GM15510 (cell line): ENCODE data around the gene ZNF574.

Source experiments
- POLR2A ChIP-seq: IDR thresholded peaks from 3 replicates; pipeline ENCODE4 v1.6.1; 2011; ENCODE audit warnings: borderline replicate concordance; ENCODE audit not compliant: insufficient read length; ENCODE audit errors: extremely low read depth

The ZNF574 gene, protein sequence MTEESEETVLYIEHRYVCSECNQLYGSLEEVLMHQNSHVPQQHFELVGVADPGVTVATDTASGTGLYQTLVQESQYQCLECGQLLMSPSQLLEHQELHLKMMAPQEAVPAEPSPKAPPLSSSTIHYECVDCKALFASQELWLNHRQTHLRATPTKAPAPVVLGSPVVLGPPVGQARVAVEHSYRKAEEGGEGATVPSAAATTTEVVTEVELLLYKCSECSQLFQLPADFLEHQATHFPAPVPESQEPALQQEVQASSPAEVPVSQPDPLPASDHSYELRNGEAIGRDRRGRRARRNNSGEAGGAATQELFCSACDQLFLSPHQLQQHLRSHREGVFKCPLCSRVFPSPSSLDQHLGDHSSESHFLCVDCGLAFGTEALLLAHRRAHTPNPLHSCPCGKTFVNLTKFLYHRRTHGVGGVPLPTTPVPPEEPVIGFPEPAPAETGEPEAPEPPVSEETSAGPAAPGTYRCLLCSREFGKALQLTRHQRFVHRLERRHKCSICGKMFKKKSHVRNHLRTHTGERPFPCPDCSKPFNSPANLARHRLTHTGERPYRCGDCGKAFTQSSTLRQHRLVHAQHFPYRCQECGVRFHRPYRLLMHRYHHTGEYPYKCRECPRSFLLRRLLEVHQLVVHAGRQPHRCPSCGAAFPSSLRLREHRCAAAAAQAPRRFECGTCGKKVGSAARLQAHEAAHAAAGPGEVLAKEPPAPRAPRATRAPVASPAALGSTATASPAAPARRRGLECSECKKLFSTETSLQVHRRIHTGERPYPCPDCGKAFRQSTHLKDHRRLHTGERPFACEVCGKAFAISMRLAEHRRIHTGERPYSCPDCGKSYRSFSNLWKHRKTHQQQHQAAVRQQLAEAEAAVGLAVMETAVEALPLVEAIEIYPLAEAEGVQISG

DNA sequence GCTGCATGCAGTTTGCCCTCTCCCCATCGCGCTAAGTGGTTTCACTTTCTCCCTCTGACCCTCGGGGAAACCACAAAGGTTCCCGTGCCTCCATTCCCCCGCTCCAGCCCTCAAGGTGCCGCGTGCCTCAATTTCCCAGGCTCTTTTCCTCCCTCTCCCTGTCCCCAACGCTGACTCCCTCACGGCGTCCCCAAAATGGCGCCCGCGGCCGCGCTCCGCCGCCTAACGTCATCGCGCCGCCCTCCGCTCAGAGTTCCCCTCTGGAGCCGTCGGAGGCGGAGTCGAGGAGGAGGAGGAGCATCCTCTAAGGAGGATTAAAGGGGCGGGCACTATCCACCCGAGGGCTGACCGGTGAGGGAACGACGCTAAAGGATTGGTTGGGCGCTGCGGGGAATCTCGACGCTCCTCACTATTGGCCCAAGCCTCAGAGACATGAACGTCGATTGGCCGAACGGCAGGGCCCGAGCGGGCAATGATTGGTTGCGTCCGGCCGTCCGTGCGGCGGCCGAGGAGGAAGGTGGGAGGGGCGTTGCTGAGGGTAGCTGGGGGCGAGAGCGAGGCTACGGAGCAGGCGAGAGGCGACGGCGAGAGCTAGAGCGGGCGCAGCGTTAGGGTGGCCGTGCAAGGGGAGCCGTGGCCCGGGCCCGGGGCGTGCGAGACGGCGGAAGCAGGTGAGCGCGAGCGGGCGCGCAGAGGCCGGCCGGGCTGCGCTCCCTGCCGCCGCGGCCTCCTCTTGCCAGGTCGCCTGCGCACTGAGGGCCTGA is at the start of gene ZNF574:
Gene ZNF574 (plus strand): TSS at position 551 of the 764 bp plus-strand sequence. CDS start 2,441 bp downstream, outside the sequence.
- TF ChIP-seq POLR2A, result peak; percentile 79

- TF ChIP-seq POLR2A, result no peak
These were observed 47.4 kb upstream of the ZNF574 start for GRCh38 chr19:42028304-42029216.

DNA sequence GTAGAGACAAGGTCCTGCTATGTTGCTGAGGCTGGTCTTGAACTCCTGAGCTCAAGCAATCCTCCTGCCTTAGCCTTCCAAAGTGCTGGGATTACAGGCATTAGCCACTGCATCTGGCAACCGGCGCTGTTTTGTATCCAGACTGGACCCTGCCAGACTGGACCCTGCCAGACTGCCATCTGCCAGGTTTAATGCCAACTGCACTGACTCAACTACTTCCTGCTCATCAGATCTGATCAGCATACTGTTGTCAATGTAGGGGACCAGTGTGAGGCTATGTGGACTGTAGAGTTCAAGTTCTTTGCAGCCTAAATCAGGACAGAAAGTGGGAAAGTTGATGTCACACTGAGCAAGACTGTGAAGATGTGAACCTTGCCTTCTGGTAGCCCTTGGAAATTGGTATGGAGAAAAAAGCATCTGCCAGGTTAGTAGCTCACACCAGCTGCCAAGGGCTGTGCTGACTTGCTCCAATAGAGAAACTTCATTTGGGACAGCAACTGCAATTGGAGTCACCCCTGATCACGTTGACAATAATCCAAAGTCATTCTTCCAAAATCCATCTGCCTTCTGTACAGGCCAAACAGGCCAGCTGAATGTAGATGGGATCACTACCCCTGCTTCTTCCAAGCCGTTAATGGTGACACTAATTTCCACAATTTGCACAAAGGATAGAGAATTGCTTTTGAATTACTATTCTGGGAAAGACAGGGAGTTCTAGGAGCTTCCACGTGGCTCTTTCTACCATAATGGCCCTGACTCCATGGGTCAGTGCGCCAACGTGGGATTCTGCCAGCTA is 45.1 kb upstream of the ZNF574 start:
- no peak for TF ChIP-seq POLR2A

GRCh38 chr19:42032431-42032830 is 43.5 kb upstream of the ZNF574 start:
- no peak for TF ChIP-seq POLR2A

DNA sequence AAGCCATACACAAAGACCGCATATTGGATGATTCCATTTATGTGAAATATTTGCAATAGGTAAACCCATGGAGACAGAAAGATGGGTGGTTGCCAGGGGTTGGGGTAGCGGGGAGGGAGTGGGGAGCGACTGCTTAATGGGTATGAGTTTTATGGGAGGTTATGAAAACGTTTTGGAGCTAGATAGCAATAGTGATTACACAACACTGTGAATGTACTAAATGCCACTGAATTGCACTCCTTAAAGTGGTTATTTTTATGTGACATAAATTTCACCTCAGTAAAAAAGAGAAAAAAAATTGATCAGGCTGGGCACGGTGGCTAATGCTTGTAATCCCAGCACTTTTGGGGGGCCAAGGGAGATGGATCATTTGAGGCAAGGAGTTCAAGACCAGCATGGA is 42.6 kb upstream of the ZNF574 start:
- TF ChIP-seq POLR2A, result no peak

DNA sequence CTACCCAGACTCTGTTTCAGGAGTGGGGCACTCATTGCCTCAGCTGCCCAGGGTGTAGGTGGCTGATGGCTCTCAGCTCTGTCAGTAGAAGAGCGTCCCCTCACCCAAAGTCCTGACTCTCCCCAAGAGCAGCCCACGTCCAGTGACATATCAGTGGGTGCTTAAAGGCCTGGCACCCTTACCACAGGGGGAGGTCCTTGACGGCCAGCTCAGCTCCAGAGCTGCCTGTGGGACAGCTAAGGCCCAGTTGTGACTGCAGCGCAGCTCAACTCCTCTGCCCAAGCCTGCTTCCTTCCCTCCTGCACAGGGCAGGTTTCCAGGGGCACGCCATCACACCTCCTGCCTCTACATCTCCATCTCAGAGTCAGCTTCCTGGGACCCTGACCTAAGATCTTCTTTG is 38.3 kb upstream of the ZNF574 start:
- TF ChIP-seq POLR2A, result no peak

DNA sequence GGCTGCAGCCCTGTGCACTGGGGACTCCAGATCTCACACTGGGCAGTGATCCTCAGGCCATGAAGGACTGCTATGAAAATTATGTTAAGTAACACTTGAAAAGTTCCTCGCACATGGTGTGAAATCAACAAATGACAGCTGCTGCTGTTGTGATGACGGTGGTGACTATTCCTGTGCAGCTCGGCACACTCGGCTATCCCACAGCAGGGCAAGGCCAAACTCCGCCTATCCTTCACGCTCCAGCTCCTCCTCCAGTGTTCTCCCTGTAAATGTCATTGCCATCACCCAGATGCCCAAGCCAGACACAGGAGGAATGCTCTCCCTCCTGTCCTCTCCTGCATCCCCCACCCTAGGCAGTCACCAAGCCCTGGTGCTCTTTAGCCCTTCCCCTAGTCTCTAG is 37.3 kb upstream of the ZNF574 start:
- no peak for TF ChIP-seq POLR2A

DNA sequence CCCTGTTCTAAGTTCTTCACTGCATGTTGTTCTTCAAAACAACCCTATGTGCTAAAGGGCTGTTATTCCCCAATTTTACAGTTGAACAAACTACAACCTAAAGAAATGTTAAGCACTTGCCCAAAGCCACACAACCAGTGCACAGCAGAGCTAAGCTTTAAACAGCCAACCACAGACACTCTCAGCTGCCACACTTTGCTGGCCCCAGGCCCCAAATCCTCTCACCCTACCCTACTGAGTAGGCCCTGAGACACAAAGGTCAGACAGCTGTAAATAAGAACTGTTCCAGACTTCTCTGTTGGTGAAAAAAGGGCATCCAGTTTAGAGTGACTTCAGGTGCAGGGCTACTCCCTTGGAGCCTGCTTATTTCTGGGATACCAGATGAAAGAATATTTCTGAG is 35.9 kb upstream of the ZNF574 start:
- no peak for TF ChIP-seq POLR2A

- no peak for TF ChIP-seq POLR2A
These were observed 33.4 kb upstream of the ZNF574 start for GRCh38 chr19:42042455-42043170.

DNA sequence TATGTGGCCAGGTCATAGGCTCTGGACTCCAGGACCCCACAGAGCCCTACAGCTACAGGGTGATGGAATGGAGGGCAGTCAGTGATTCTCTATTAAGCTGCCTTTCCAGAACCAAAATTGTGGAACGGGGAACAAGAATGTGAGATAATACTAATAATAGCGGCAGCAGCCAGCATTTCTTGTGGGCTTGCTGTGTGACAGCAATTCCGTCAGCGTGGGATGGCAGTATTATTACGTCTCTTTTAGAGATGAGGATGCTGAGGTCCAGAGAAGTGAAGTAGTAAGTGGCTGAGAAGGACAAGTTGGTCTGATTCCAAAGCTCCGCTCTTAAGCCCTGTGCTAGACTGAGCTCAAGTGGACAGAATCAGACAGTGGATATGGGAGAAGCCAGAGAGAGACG is 30.4 kb upstream of the ZNF574 start:
- TF ChIP-seq POLR2A, result no peak

GRCh38 chr19:42048992-42049391 is 27.0 kb upstream of the ZNF574 start:
- no peak for TF ChIP-seq POLR2A
